ENCODE data around the gene P4HA3. TPM values are rescaled to one million over a fixed set of nuclear protein-coding genes. Genes with fewer than 3 reads are reported as not detected.

P4HA3 gene
- polyA plus RNA-seq, 3 donors = 0.07 TPM; not detected in 2

GRCh38 chr11:74307434-74307833, 4.0 kb downstream of the P4HA3 start:
- intact Hi-C loops (cut with micrococcal nuclease) = no loop called here
- Mint-ChIP-seq H3K4me3 (no peak overlapping the region), H3K27ac (no peak overlapping the region), H3K27me3 (ENCODE audit: low read depth in 3 of 3) (peaks cover 19 to 21% (median 19%) of the 10 kb centered on the region in 3 donors), H3K36me3 (no peaks in the 10 kb centered on the region), H3K9me3 (peaks cover 0 to 3% (median 0%) of the 10 kb centered on the region in 7 donors), H3K4me1 (peaks cover 20% of the 10 kb centered on the region)
- H3K79me2 ChIP-seq (ENCODE audit: insufficient read depth, low read length) = no peaks in the 10 kb centered on the region
- 86% methylated on average over 1 of the region's 1 CpG for WGBS (ENCODE audit: insufficient coverage)
- H3K4me1 ChIP-seq (ENCODE audit: control insufficient read depth in 1 of 2, insufficient read depth in 2 of 2, low read length in 2 of 2) = peaks cover 13 to 18% of the 10 kb centered on the region in 2 donors
- peaks cover 6 to 10% of the 10 kb centered on the region in 2 donors for H3K27me3 ChIP-seq (ENCODE audit: control insufficient read depth in 2 of 2, insufficient read depth in 2 of 2, low read length in 2 of 2)
- no peak for DNase-seq
- TF ChIP-seq, protein P1, sequence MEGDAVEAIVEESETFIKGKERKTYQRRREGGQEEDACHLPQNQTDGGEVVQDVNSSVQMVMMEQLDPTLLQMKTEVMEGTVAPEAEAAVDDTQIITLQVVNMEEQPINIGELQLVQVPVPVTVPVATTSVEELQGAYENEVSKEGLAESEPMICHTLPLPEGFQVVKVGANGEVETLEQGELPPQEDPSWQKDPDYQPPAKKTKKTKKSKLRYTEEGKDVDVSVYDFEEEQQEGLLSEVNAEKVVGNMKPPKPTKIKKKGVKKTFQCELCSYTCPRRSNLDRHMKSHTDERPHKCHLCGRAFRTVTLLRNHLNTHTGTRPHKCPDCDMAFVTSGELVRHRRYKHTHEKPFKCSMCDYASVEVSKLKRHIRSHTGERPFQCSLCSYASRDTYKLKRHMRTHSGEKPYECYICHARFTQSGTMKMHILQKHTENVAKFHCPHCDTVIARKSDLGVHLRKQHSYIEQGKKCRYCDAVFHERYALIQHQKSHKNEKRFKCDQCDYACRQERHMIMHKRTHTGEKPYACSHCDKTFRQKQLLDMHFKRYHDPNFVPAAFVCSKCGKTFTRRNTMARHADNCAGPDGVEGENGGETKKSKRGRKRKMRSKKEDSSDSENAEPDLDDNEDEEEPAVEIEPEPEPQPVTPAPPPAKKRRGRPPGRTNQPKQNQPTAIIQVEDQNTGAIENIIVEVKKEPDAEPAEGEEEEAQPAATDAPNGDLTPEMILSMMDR (IDR thresholded peaks at IDR 0.05) = no peak
- H3K36me3 ChIP-seq (replicated peaks in 1 of 2; ENCODE audit: control insufficient read depth in 1 of 2, insufficient read depth in 2 of 2, low read length in 2 of 2) = no peaks in the 10 kb centered on the region
- H3K9ac ChIP-seq (ENCODE audit: insufficient read depth, low read length, poor library complexity, severe bottlenecking) = no peak overlapping the region
- no peak overlapping the region for H3K4me2 ChIP-seq (replicated peaks; ENCODE audit: extremely low read depth, low read length, poor library complexity, severe bottlenecking)
- no peaks in the 10 kb centered on the region for H3K9me3 ChIP-seq (replicated peaks in 1 of 2; ENCODE audit: control insufficient read depth in 1 of 2, insufficient read depth in 1 of 2, low read length in 2 of 2)
- no peak overlapping the region for H3K4me3 ChIP-seq (replicated peaks in 1 of 3; ENCODE audit: low read depth in 2 of 3, low read length in 3 of 3)
- no peak overlapping the region for H3K27ac ChIP-seq (ENCODE audit: low read depth in 1 of 2, low read length in 2 of 2)
- no peaks in the 10 kb centered on the region for H4K20me1 ChIP-seq (ENCODE audit: insufficient read depth, low read length)
- no peak overlapping the region for H2AFZ ChIP-seq (ENCODE audit: insufficient read depth, low read depth, low read length, poor library complexity, severe bottlenecking)

GRCh38 chr11:74306435-74307175, 4.8 kb downstream of the P4HA3 start:
- Histone ChIP-seq H3K36me3 (replicated peaks in 1 of 2; ENCODE audit: control insufficient read depth in 1 of 2, insufficient read depth in 2 of 2, low read length in 2 of 2) (no peaks in the 10 kb centered on the region), H3K79me2 (ENCODE audit: insufficient read depth, low read length) (no peaks in the 10 kb centered on the region), H4K20me1 (ENCODE audit: insufficient read depth, low read length) (no peaks in the 10 kb centered on the region), H3K27ac (ENCODE audit: low read depth in 1 of 2, low read length in 2 of 2) (no peak overlapping the region), H3K9me3 (replicated peaks in 1 of 2; ENCODE audit: control insufficient read depth in 1 of 2, insufficient read depth in 1 of 2, low read length in 2 of 2) (no peaks in the 10 kb centered on the region), H3K9ac (ENCODE audit: insufficient read depth, low read length, poor library complexity, severe bottlenecking) (no peak overlapping the region), H3K4me2 (replicated peaks; ENCODE audit: extremely low read depth, low read length, poor library complexity, severe bottlenecking) (no peak overlapping the region), H3K4me1 (ENCODE audit: control insufficient read depth in 1 of 2, insufficient read depth in 2 of 2, low read length in 2 of 2) (peaks cover 6 to 10% of the 10 kb centered on the region in 2 donors), H3K27me3 (ENCODE audit: control insufficient read depth in 2 of 2, insufficient read depth in 2 of 2, low read length in 2 of 2) (peaks cover 6 to 10% of the 10 kb centered on the region in 2 donors), H2AFZ (ENCODE audit: insufficient read depth, low read depth, low read length, poor library complexity, severe bottlenecking) (no peak overlapping the region), H3K4me3 (replicated peaks in 1 of 3; ENCODE audit: low read depth in 2 of 3, low read length in 3 of 3) (no peak overlapping the region)
- Mint-ChIP-seq H3K36me3 (no peaks in the 10 kb centered on the region), H3K27me3 (ENCODE audit: low read depth in 3 of 3) (peaks cover 18 to 23% (median 20%) of the 10 kb centered on the region in 3 donors), H3K4me3 (no peak overlapping the region), H3K4me1 (peaks cover 14% of the 10 kb centered on the region), H3K9me3 (no peaks in the 10 kb centered on the region), H3K27ac (peak overlapping the region in 1 of 7 donors; percentile 48)
- TF ChIP-seq, protein P1 (IDR thresholded peaks at IDR 0.05) = no peak
- intact Hi-C loops (cut with micrococcal nuclease) = no loop called here
- DNase-seq = no peak
- WGBS (ENCODE audit: insufficient coverage) = 13% methylated on average over 3 of the region's 8 CpGs
